ENCODE measurements around the gene CCDC142. TPM values are rescaled to one million over a fixed set of nuclear protein-coding genes. Genes with fewer than 3 reads are reported as not detected.

Gene CCDC142
- total and polyA plus RNA-seq, 9 of the 15 experiments (the other 6 are each of a cell fraction or from before 2014, with no cell fraction given): 0.55 to 11.7 (median 7.2) TPM

GRCh38 chr2:74454654-74455511 is 27.9 kb downstream of the CCDC142 start, which contains the start of gene INO80B (continued):
- TF ChIP-seq THRB (CRISPR knock-in tag; conservative IDR thresholded peaks at IDR 0.05) (no peak; the same call in 1 of the 2 replicates), RERE (CRISPR knock-in tag; IDR thresholded peaks at IDR 0.05; ENCODE audit: borderline replicate concordance) (no peak), SIX5 (IDR thresholded peaks at IDR 0.05; ENCODE audit: borderline replicate concordance in 1 of 2, insufficient read depth in 1 of 2, low read depth in 1 of 2, low read length in 2 of 2) (peak; percentile 85 to 93), CCAR2 (IDR thresholded peaks at IDR 0.05; ENCODE audit: low read depth, low read length) (peak; percentile 93; the same call in 1 of the 2 replicates), SIN3B (IDR thresholded peaks at IDR 0.05; ENCODE audit: low read depth) (peak; percentile 81), PCBP1 (IDR thresholded peaks at IDR 0.05; ENCODE audit: low read depth, low read length, poor library complexity, severe bottlenecking) (no peak), ZFP36 (IDR thresholded peaks at IDR 0.05; ENCODE audit: low read depth, low read length, partially characterized antibody) (peak; percentile 6), KAT2B (IDR thresholded peaks at IDR 0.05; ENCODE audit: low read depth, low read length) (no peak), ZC3H8 (IDR thresholded peaks at IDR 0.05) (no peak), CBFA2T2 (conservative IDR thresholded peaks at IDR 0.05) (no peak), SRSF1 (IDR thresholded peaks at IDR 0.05; ENCODE audit: low read depth, low read length) (no peak), ZNF518B (CRISPR knock-in tag; IDR thresholded peaks at IDR 0.05) (no peak), E2F6 (IDR thresholded peaks at IDR 0.05; ENCODE audit: borderline replicate concordance in 1 of 2, extremely low read depth in 1 of 2, insufficient read depth in 1 of 2, insufficient read length in 1 of 2, low read depth in 1 of 2, low read length in 1 of 2, poor library complexity in 1 of 2, severe bottlenecking in 1 of 2) (peak in 1 of 2 experiments; percentile 49), MCM3 (IDR thresholded peaks at IDR 0.05) (no peak)

Measured in K562 (cell line).